Activated CD8-positive, alpha-beta memory T cell treated with anti-CD3 and anti-CD28 coated beads, Interleukin-2, amount 10 ng/mL, durations not matched to agents 7 days and 5 days (primary cell): Measurements from ENCODE around the gene RAI14. TPM values are rescaled to one million over a fixed set of nuclear protein-coding genes. Genes with fewer than 3 reads are reported as not detected.
"Not testable (repeated sequence)": the region's sequence is repeated elsewhere in the genome, so short reads cannot be mapped to it uniquely, and the experiment has no call there.

Source experiments
- ATAC-seq: fragments of 150-1000 bp; cut with Tn5 transposase; one replicate; pipeline ENCODE4 v1.10.0; 2021; ENCODE audit warnings: moderate library complexity
- CTCF ChIA-PET: fragments of 350-600 bp; sonication (Branson Sonifier 250); formaldehyde crosslinking; loops from one replicate; lab custom pipeline; 2021; ENCODE audit warnings: antibody characterized with exemption; lab: Charles Lee
- DNase-seq: peaks from one replicate; pipeline ENCODE4 v3.0.0-alpha.2; 2020
- H3K27ac Mint-ChIP-seq: one replicate; pipeline ENCODE4 v1.8.0; 2021; ENCODE audit warnings: mild to moderate bottlenecking, mixed read lengths
- H3K27me3 Mint-ChIP-seq: one replicate; pipeline ENCODE4 v1.8.0; 2021; ENCODE audit warnings: mixed read lengths
- H3K36me3 Mint-ChIP-seq: one replicate; pipeline ENCODE4 v1.8.0; 2021; ENCODE audit warnings: mild to moderate bottlenecking, mixed read lengths
- H3K4me1 Mint-ChIP-seq: one replicate; pipeline ENCODE4 v1.8.0; 2021; ENCODE audit warnings: mixed read lengths
- H3K4me3 Mint-ChIP-seq: one replicate; pipeline ENCODE4 v1.8.0; 2021; ENCODE audit warnings: mild to moderate bottlenecking, moderate library complexity, mixed read lengths
- H3K9me3 Mint-ChIP-seq: one replicate; pipeline ENCODE4 v1.8.0; 2022; ENCODE audit warnings: low read depth, mixed read lengths
- total RNA-seq, 2 experiments: library from RNA; stranded (reverse); gene quantifications; one replicate each; pipeline ENCODE4 v1.2.3, GENCODE V29; 2021

RAI14 gene
- total RNA-seq, 2 experiments from 2014 or later = 0.61 TPM; not detected in 1

DNA sequence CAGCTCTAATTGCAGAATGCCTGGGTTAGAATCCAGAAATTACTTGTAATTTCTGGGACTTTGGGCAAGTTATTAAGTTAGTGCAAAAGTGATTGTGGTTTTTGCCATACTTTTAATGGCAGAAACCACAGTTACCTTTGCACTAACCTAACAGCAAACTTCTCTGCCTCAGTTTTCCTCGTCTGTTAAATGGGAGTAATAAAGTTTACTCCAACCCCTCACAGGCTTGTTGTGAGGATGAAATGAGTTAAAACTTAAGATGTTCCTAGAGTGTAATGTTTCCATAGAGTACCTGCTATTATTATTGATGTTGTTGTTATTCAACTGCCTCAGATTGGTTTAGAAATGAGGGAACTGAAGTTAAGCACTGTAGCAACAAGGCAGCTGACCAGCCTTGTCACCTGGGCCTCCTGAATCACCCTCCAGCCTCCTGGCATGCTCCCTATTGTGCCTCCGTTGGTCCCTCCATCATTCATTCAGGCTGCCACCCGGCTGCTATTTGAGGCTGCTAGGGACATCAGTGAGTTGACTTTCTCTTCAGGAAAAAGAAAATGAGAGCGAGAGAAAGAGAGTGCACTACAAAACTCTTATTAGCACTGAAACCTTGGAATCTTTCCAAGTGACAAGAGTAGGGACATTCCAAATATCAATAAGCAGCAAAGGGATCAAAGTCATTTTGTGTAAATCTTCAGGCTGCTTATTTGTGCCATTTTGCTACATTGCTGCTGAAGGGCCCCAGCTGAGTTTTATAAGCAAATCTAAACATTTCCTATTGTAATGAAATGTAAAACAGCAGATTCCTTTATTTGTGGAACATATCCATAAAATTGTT lies 116.4 kb downstream of the RAI14 start:
- Mint-ChIP-seq H3K4me3 (no peak overlapping the region), H3K9me3 (peaks cover 3% of the 10 kb centered on the region), H3K36me3 (no peaks in the 10 kb centered on the region), H3K27me3 (peaks cover 14% of the 10 kb centered on the region), H3K4me1 (no peaks in the 10 kb centered on the region), H3K27ac (no peak overlapping the region)
- DNase-seq (no peak), ATAC-seq (no peak)
- CTCF ChIA-PET = no interaction called here

- Mint-ChIP-seq H3K9me3 (peaks cover 3% of the 10 kb centered on the region), H3K4me1 (no peaks in the 10 kb centered on the region), H3K36me3 (no peaks in the 10 kb centered on the region), H3K4me3 (no peak overlapping the region), H3K27ac (no peak overlapping the region), H3K27me3 (peaks cover 14% of the 10 kb centered on the region)
- DNase-seq (no peak), ATAC-seq (no peak)
- CTCF ChIA-PET = no interaction called here
Measured at GRCh38 chr5:34774139-34774538, 118.0 kb downstream of the RAI14 start.

DNA sequence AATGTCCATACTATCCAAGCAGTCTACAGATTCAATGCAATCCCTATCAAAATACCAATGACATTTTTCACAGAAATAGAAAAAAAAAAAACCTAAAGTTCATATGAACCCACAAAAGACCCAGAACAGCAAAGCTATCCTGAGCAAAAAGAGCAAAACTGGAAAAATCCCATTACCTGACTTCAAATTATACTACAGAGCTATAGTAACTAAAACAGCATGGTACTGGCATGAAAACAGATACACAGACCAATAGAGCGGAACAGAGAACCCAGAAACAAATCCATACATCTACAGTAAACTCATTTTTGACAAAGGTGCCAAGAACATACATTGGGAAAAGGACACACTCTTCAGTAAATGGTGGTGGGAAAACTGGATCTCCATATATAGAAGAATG lies 118.5 kb downstream of the RAI14 start:
- H3K27ac Mint-ChIP-seq, ATAC-seq, H3K36me3 Mint-ChIP-seq, H3K4me3 Mint-ChIP-seq, DNase-seq, H3K4me1 Mint-ChIP-seq, H3K9me3 Mint-ChIP-seq, CTCF ChIA-PET: not testable (repeated sequence)
- peaks cover 14% of the 10 kb centered on the region for H3K27me3 Mint-ChIP-seq

DNA sequence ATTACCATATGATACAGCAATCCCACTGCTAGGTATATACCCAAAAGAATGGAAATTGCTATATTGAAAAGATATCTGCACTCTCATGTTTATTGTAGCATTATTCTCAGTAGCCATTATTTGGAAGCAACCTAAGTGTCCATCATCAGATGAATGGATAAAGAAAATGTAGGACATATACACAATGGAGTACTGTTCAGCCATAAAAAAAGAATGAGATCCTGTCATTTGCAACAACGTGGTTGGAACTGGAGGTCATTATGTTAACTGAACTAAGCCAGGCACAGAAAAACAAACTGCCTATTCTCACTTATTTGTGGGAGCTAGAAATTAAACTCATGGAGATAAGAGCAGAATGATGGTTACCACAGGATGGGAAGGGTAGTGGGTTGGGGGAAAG lies 119.8 kb downstream of the RAI14 start:
- Mint-ChIP-seq H3K36me3 (no peaks in the 10 kb centered on the region), H3K27me3 (peaks cover 14% of the 10 kb centered on the region), H3K27ac (no peak overlapping the region), H3K9me3 (peaks cover 3% of the 10 kb centered on the region), H3K4me1 (no peaks in the 10 kb centered on the region), H3K4me3 (no peak overlapping the region)
- CTCF ChIA-PET = no interaction called here
- DNase-seq (no peak), ATAC-seq (no peak)

DNA sequence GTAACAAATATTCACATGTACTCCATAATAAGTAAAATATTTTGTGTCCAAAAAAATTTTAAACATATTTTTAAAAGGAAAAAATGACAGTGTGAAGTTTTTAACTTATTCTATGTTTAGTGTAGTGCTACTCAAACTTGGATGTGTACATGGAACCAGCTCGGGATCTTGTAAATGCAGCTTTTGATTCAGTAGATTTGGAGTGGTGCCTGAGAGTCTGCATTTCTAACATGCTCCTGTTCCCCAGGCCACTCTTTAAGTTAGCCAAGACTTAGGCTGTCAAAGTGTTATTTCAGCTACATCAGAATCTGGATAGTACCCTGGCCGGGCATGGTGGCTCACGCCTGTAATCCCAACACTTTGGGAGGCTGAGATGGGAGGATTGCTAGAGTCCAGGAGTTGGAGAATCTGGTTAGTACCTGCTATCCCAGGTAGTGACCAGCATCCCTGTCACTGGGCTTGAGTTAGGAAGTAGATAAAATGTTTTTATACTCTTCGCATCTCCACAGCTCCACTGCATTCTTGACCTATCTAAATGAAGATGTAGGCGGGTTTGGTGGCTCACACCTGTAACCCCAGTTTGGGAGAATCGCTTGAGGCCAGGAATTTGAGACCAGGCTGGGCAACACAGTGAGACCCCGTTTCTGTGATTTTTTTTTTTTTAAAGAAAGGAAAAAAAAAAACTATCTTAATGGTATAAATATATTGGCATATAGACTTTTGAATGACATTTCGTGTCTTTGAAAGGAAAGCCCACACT lies 122.1 kb downstream of the RAI14 start:
- ATAC-seq (no peak), DNase-seq (no peak)
- Mint-ChIP-seq H3K9me3 (peaks cover 3% of the 10 kb centered on the region), H3K27me3 (peaks cover 8% of the 10 kb centered on the region), H3K36me3 (no peaks in the 10 kb centered on the region), H3K4me1 (no peaks in the 10 kb centered on the region), H3K4me3 (no peak overlapping the region), H3K27ac (no peak overlapping the region)
- CTCF ChIA-PET = no interaction called here

DNA sequence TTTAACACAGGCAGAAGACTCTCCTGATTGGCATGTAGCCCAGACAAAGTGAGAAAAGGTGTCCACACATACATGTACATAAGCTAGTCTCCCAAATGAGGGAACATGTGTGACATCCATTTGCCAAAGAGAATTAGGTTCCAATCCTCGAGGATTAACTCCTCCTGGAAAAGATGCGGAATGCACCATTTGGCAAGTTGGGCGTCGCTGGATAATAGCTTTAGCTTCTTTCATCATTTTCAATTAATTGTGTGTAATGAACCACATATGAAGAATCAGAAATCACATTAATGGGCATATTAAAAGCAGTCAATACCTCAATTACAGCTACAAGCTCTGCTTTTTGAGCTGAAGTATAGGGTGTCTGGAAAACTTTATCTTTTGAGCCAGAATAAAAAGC lies 127.8 kb downstream of the RAI14 start:
- DNase-seq, CTCF ChIA-PET, H3K4me1 Mint-ChIP-seq, H3K36me3 Mint-ChIP-seq, H3K27me3 Mint-ChIP-seq, H3K9me3 Mint-ChIP-seq, ATAC-seq, H3K27ac Mint-ChIP-seq, H3K4me3 Mint-ChIP-seq: not testable (repeated sequence)

DNA sequence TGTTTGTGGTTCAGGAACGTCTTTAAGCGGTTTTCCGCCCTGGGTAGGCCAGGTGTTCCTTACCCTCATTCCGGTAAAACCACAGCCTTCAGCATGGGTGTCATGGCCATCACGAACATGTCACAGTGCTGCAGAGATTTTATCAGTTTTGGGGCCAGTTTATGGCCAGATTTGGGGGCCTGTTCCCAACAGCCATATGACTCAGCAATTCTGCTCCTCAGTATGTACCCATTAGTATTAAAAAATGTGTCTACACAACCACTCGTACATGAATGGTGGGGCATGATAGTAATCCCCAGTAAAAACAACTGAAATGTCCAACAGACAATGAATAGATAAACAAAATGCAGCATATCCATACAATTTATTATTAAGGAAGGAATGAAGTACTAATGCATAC lies 130.9 kb downstream of the RAI14 start:
- ATAC-seq = no peak
- H3K4me1 Mint-ChIP-seq = no peaks in the 10 kb centered on the region
- CTCF ChIA-PET = no interaction called here

DNA sequence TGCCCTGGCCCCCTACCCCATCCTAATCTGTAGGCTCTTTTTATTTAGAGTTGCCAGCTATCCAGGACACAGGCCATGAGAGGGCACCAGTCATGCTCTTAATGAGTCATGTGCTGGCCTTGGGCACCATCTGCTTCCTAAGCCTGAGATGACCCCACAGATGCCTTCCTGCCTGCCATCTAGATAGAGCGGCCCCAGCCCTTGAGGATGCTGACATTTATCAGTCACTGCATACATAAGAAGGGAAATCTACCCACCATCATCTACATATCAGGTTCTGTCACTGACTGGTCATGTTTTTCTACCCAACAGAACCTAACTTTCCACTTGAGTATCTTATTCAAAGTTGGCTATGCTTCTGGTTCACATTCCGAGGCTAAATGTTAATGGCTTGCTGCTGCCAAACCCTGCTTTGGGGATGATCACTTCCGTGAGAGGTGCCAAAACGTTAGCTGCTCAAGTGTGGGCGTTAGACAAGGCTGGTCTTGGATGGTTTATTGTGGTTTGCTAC lies 132.9 kb downstream of the RAI14 start:
- Mint-ChIP-seq H3K27ac (no peak overlapping the region), H3K9me3 (no peaks in the 10 kb centered on the region), H3K36me3 (no peaks in the 10 kb centered on the region), H3K27me3 (no peaks in the 10 kb centered on the region), H3K4me3 (no peak overlapping the region), H3K4me1 (no peaks in the 10 kb centered on the region)
- CTCF ChIA-PET = no interaction called here
- no peak for ATAC-seq
- DNase-seq = no peak

More for the DNA sequence above, 130.9 kb downstream of the RAI14 start:
- Mint-ChIP-seq H3K36me3 (no peaks in the 10 kb centered on the region), H3K27ac (no peak overlapping the region), H3K4me3 (no peak overlapping the region), H3K9me3 (no peaks in the 10 kb centered on the region), H3K27me3 (no peaks in the 10 kb centered on the region)
- no peak for DNase-seq

DNA sequence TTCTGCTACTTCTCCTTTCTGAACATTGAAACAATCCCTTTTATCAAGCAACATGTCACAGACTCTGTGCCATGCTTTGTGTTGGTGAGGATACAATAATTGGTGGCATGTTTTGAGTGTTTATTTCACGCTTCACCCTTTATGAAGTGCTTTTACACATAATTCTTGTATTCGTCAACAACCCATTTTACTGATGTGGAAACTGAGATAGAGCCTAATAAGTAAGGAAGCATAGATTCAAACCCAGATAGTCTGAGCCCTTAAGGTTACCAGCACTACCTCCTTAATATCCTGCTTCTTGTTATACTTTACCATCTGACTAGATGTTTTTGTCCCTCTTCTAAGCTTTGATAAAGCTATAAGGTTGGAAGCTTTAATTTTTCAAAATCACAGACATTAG lies 133.5 kb downstream of the RAI14 start:
- Mint-ChIP-seq H3K36me3 (no peaks in the 10 kb centered on the region), H3K27me3 (no peaks in the 10 kb centered on the region), H3K27ac (no peak overlapping the region), H3K4me3 (no peak overlapping the region), H3K4me1 (no peaks in the 10 kb centered on the region), H3K9me3 (no peaks in the 10 kb centered on the region)
- DNase-seq = no peak
- no peak for ATAC-seq
- CTCF ChIA-PET = no interaction called here

DNA sequence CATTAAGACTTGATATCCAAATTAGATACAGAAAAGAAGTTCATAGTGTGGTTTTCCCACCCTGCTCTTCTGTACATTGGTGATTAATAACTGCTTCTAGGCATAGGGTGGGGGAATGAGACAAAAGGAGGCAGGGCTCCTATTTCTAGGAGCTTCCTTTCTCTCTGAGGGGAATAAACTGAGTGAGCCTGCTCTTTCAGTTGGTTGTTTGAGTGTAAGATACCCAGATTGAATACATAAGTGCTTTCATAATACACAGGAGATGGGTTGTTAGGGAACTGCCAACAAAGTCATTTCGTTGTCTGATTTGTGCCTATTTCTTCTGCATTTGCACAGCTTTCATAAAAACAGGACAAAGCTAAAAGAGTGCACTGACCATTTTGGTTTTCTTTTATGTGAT lies 133.9 kb downstream of the RAI14 start:
- CTCF ChIA-PET = no interaction called here
- no peak overlapping the region for H3K27ac Mint-ChIP-seq
- DNase-seq = no peak
- H3K36me3 Mint-ChIP-seq = no peaks in the 10 kb centered on the region
- no peak for ATAC-seq
- no peaks in the 10 kb centered on the region for H3K4me1 Mint-ChIP-seq
- H3K9me3 Mint-ChIP-seq = no peaks in the 10 kb centered on the region
- H3K4me3 Mint-ChIP-seq = no peak overlapping the region
- no peaks in the 10 kb centered on the region for H3K27me3 Mint-ChIP-seq

GRCh38 chr5:34791761-34792244 lies 135.7 kb downstream of the RAI14 start:
- DNase-seq (no peak), ATAC-seq (no peak)
- CTCF ChIA-PET = no interaction called here
- H3K27ac Mint-ChIP-seq = no peak overlapping the region
- H3K4me1 Mint-ChIP-seq = no peaks in the 10 kb centered on the region
- H3K36me3 Mint-ChIP-seq = no peaks in the 10 kb centered on the region
- H3K9me3 Mint-ChIP-seq = no peaks in the 10 kb centered on the region
- no peaks in the 10 kb centered on the region for H3K27me3 Mint-ChIP-seq
- no peak overlapping the region for H3K4me3 Mint-ChIP-seq

DNA sequence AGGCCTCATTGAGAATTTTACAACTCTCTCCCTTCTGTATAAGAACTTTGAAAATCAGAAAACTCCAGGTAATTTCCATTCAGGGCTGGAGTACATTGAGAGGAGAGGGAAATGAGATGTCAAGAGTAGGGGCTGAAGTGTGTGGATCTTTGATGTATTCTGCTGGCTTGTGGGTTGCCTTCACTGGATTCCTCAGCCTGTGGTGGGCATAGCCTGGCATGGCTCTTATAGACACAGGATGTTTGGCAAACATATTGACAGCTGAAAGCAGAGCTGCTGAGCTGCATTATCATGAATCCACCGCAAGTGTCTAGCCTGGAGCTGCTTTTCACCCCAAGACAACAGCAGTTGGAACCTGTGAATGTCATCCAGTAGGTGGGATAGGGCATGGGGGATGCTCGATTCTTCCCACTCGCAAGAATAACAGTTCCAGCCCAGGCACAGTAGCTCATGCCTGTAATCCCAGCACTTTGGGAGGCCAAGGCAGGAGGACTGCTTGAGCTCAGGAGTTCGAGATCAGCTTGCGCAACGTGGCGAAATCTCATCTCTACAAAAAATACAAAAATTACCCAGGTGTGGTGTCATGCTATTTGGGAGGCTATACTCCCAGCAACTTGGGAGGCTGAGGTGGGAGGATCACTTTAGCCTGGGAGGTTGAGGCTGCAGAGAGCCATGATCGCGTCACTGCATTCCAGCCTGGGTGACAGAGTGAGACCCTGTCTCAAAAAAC lies 146.9 kb downstream of the RAI14 start:
- no peaks in the 10 kb centered on the region for H3K36me3 Mint-ChIP-seq
- H3K4me3 Mint-ChIP-seq = no peak overlapping the region
- DNase-seq (no peak), ATAC-seq (no peak)
- CTCF ChIA-PET = no interaction called here
- no peaks in the 10 kb centered on the region for H3K9me3 Mint-ChIP-seq
- no peak overlapping the region for H3K27ac Mint-ChIP-seq
- peaks cover 4% of the 10 kb centered on the region for H3K27me3 Mint-ChIP-seq
- H3K4me1 Mint-ChIP-seq = no peaks in the 10 kb centered on the region

DNA sequence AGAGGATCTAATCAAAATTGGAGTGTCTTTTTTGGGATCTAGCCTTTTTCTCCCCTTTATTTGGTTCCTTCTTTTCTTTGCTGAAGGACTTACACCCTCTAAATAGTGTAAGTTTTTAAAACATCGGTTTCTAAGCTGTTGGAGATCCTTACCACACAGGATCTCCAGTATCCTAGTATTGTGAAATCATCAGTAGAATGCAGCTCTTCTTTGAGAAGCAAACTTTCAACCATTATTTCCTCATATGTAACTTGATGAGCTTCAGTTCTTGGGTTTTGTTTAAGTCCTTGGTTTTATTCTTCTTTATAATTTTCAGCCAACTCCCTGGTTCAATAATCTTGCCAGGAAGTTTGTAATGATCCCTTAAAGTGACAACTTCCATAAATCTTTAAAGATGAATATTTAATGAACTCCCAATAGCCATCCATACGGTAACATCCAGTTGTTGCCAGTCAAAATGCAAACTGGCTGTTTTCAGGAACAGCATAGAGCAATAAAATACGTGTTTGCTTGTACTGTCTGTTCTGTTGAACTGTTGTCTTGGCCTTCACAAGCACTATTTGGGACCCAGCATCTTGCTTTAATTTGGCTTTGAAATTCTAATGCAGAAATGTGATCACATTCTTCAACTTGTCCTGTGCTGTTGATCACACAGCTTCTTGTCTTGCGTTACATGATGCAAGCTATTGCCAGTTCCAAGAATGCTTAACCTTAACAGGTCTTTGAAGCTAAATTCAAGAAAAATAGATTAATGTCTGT lies 148.0 kb downstream of the RAI14 start:
- H3K27ac Mint-ChIP-seq = no peak overlapping the region
- no peak for DNase-seq
- H3K36me3 Mint-ChIP-seq = no peaks in the 10 kb centered on the region
- H3K4me1 Mint-ChIP-seq = no peaks in the 10 kb centered on the region
- CTCF ChIA-PET = no interaction called here
- H3K27me3 Mint-ChIP-seq = peaks cover 4% of the 10 kb centered on the region
- no peak for ATAC-seq
- H3K4me3 Mint-ChIP-seq = no peak overlapping the region
- H3K9me3 Mint-ChIP-seq = no peaks in the 10 kb centered on the region
